A673 (cell line): ENCODE results near the gene NR0B2. TPM values are rescaled to one million over a fixed set of nuclear protein-coding genes. Genes with fewer than 3 reads are reported as not detected.

Experiments
- BruUV-seq: library from RNA; stranded (reverse); fragments of 400-500 nt; replicated peaks from 2 replicates; lab custom pipeline; 2021; lab: Mats Ljungman, UMichigan
- CTCF ChIA-PET: fragments of 300-600 bp; sonication (Branson Sonifier 250); formaldehyde crosslinking; loops from one replicate; lab custom pipeline; 2022; ENCODE audit warnings: antibody characterized with exemption; lab: Charles Lee
- POLR2A ChIA-PET: fragments of 300-600 bp; sonication (Branson Sonifier 250); formaldehyde crosslinking; loops from one replicate; lab custom pipeline; 2022; ENCODE audit warnings: antibody characterized with exemption; ENCODE audit not compliant: low non-redundant PET; lab: Charles Lee
- DNase-seq: peaks from one replicate; pipeline ENCODE4 v3.0.0-alpha.2; 2015; ENCODE audit warnings: low spot score
- H3K27ac ChIP-seq: fragments of 200-600 bp; sonication (generic); 2 replicates; pipeline ENCODE4 v1.5.1; 2016; ENCODE audit warnings: mixed run types, low read depth, mild to moderate bottlenecking, mixed read lengths, antibody characterized with exemption, low read length; ENCODE audit not compliant: poor library complexity, severe bottlenecking
- H3K27me3 ChIP-seq: fragments of 200-600 bp; sonication (generic); replicated peaks from 2 replicates; pipeline ENCODE4 v1.6.1; 2017; ENCODE audit warnings: mixed run types, low read depth, mild to moderate bottlenecking, mixed read lengths, antibody characterized with exemption, low read length; ENCODE audit not compliant: insufficient read depth, poor library complexity
- H3K36me3 ChIP-seq: fragments of 200-600 bp; sonication (generic); 2 replicates; pipeline ENCODE4 v1.6.1; 2016; ENCODE audit warnings: mixed run types, mild to moderate bottlenecking, mixed read lengths, antibody characterized with exemption, low read length; ENCODE audit not compliant: insufficient read depth, poor library complexity, severe bottlenecking
- H3K4me1 ChIP-seq: fragments of 200-600 bp; sonication (generic); 2 replicates; pipeline ENCODE4 v1.6.1; 2017; ENCODE audit warnings: mixed run types, mild to moderate bottlenecking, mixed read lengths, antibody characterized with exemption, low read length; ENCODE audit not compliant: insufficient read depth, poor library complexity, severe bottlenecking
- H3K4me3 ChIP-seq: fragments of 200-600 bp; sonication (generic); 2 replicates; pipeline ENCODE4 v1.5.1; 2016; ENCODE audit warnings: low read depth, mixed run types, mild to moderate bottlenecking, mixed read lengths, low read length; ENCODE audit not compliant: poor library complexity, severe bottlenecking
- H3K9me3 ChIP-seq: fragments of 200-600 bp; sonication (generic); 2 replicates; pipeline ENCODE4 v1.6.1; 2016; ENCODE audit warnings: mixed run types, low read depth, mild to moderate bottlenecking, mixed read lengths, antibody characterized with exemption, low read length; ENCODE audit not compliant: poor library complexity, severe bottlenecking
- CTCF ChIP-seq: fragments of 300-800, 200-600 bp; sonication (generic); conservative IDR thresholded peaks from 2 replicates; pipeline ENCODE4 v1.5.1; 2017; ENCODE audit warnings: low read depth, mild to moderate bottlenecking, antibody characterized with exemption, low read length, moderate library complexity, mixed read lengths
- EZH2 ChIP-seq: fragments of 200-600 bp; sonication (generic); IDR thresholded peaks from 2 replicates; pipeline ENCODE4 v1.6.1; 2017; ENCODE audit warnings: borderline replicate concordance, low read depth, mild to moderate bottlenecking, mixed read lengths, antibody characterized with exemption, low read length; ENCODE audit not compliant: poor library complexity, severe bottlenecking
- intact Hi-C: fragments of 100-400 bp; cut with micrococcal nuclease; formaldehyde crosslinking; loops from one replicate; pipeline ENCODE4 v1.10.0; 2022; ENCODE audit not compliant: unreplicated experiment
- total RNA-seq: library from RNA; stranded (reverse); gene quantifications from 2 replicates; pipeline ENCODE4 v1.2.3, GENCODE V29; 2021

NR0B2 gene
- total RNA-seq, 1 experiment from 2014 or later: not detected

GRCh38 chr1:26956321-26956720 is 42.5 kb upstream of the NR0B2 start:
- Histone ChIP-seq H3K36me3 (no peaks in the 10 kb centered on the region), H3K27ac (no peak overlapping the region), H3K9me3 (peaks cover 8% of the 10 kb centered on the region), H3K4me3 (no peak overlapping the region), H3K27me3 (peaks cover 58% of the 10 kb centered on the region), H3K4me1 (no peaks in the 10 kb centered on the region)
- intact Hi-C loops: no loop called here
- no peak for DNase-seq
- TF ChIP-seq EZH2 (no peak), CTCF (no peak)
- POLR2A ChIA-PET: no interaction called here
- CTCF ChIA-PET: no interaction called here
- BruUV-seq: no TSS peak

- DNase-seq: no peak
- no TSS peak for BruUV-seq
- H3K9me3 ChIP-seq: peaks cover 8% of the 10 kb centered on the region
- H3K36me3 ChIP-seq: no peaks in the 10 kb centered on the region
- ChIA-PET POLR2A (no interaction called here), CTCF (no interaction called here)
- no peaks in the 10 kb centered on the region for H3K4me1 ChIP-seq
- TF ChIP-seq CTCF (no peak), EZH2 (no peak)
- intact Hi-C loops: no loop called here
- no peak overlapping the region for H3K27ac ChIP-seq
- H3K27me3 ChIP-seq: peaks cover 29% of the 10 kb centered on the region
- H3K4me3 ChIP-seq: no peak overlapping the region
Measured at GRCh38 chr1:26953374-26953773, 39.6 kb upstream of the NR0B2 start.

GRCh38 chr1:26951821-26952497 is 38.2 kb upstream of the NR0B2 start:
- intact Hi-C loops: no loop called here
- DNase-seq: no peak
- Histone ChIP-seq H3K9me3 (peaks cover 8% of the 10 kb centered on the region), H3K4me3 (no peak overlapping the region), H3K4me1 (no peaks in the 10 kb centered on the region), H3K36me3 (peaks cover 3% of the 10 kb centered on the region), H3K27me3 (peaks cover 20% of the 10 kb centered on the region), H3K27ac (no peak overlapping the region)
- POLR2A ChIA-PET: no interaction called here
- TF ChIP-seq EZH2 (no peak), CTCF (no peak)
- BruUV-seq: no TSS peak
- CTCF ChIA-PET: no interaction called here
